T-cell (primary cell): ENCODE results near the gene SUGCT. TPM values are rescaled to one million over a fixed set of nuclear protein-coding genes. Genes with fewer than 3 reads are reported as not detected.

Experiments
- ATAC-seq, 4 experiments: fragments of 200-7000 bp in 3 of 4; fragments of 150-1000 bp in 1 of 4; cut with Tn5 transposase; replicated peaks in 1 of 4; 1 replicate in 3 of 4; 2 replicates in 1 of 4; pipeline ENCODE4 v1.10.0; 2021; ENCODE audit warnings: moderate library complexity in 3 of 4, mild to moderate bottlenecking in 2 of 4, moderate number of reproducible peaks in 1 of 4
- CTCF ChIA-PET, 2 donors: fragments of 300-600 bp; sonication (Branson Sonifier 250); formaldehyde crosslinking; loops; one replicate each; lab custom pipeline; 2022; ENCODE audit warnings: antibody characterized with exemption in 2 of 2; lab: Charles Lee
- POLR2A ChIA-PET, 2 donors: fragments of 300-600 bp; sonication (Branson Sonifier 250); formaldehyde crosslinking; loops; one replicate each; lab custom pipeline; 2022; ENCODE audit warnings: antibody characterized with exemption in 2 of 2; lab: Charles Lee
- DNase-seq, 35 experiments: peaks; one replicate each; pipeline versions ENCODE4 v3.0.0 to v3.0.0-alpha.2; 2013 to 2023
- H3K27ac ChIP-seq: one replicate; pipeline ENCODE4 v1.5.1; 2013; ENCODE audit warnings: low read length
- H3K27me3 ChIP-seq, 2 experiments: replicated peaks in 1 of 2; 1 replicate in 1 of 2; 2 replicates in 1 of 2; pipeline versions ENCODE4 v1.6.1 to v1.7.0; 2013; ENCODE audit warnings: low read length in 1 of 2, mixed read lengths in 1 of 2; ENCODE audit not compliant: control insufficient read depth in 2 of 2, insufficient read depth in 2 of 2; ENCODE audit errors: extremely low read depth in 1 of 2
- H3K36me3 ChIP-seq, 2 donors: 1 replicate in 1 of 2; 2 replicates in 1 of 2; pipeline versions ENCODE4 v1.6.1 to v1.7.0; 2013; ENCODE audit warnings: low read length in 1 of 2; ENCODE audit not compliant: control insufficient read depth in 2 of 2, insufficient read depth in 1 of 2; ENCODE audit errors: extremely low read depth in 1 of 2
- H3K4me1 ChIP-seq, 2 experiments: 1 replicate in 1 of 2; 2 replicates in 1 of 2; pipeline versions ENCODE4 v1.6.1 to v1.7.0; 2013; ENCODE audit warnings: low read length in 2 of 2, mixed read lengths in 1 of 2; ENCODE audit not compliant: insufficient read depth in 2 of 2, control insufficient read depth in 1 of 2; ENCODE audit errors: extremely low read depth in 1 of 2
- H3K4me3 ChIP-seq, 2 donors: 1 replicate in 1 of 2; 2 replicates in 1 of 2; pipeline versions ENCODE4 v1.5.1 to v1.7.0; 2013; ENCODE audit warnings: mild to moderate bottlenecking in 2 of 2, low read length in 1 of 2, moderate library complexity in 1 of 2; ENCODE audit not compliant: control insufficient read depth in 1 of 2; ENCODE audit errors: extremely low read depth in 1 of 2
- H3K9me3 ChIP-seq: 2 replicates; pipeline ENCODE4 v1.7.0; 2013
- H3K27ac Mint-ChIP-seq, 2 donors: one replicate each; pipeline ENCODE4 v1.8.0; 2020 to 2021; ENCODE audit warnings: mild to moderate bottlenecking in 2 of 2, mixed read lengths in 2 of 2
- H3K27me3 Mint-ChIP-seq, 2 donors: one replicate each; pipeline ENCODE4 v1.8.0; 2021 to 2022; ENCODE audit warnings: mixed read lengths in 2 of 2
- H3K36me3 Mint-ChIP-seq: one replicate; pipeline ENCODE4 v1.8.0; 2021; ENCODE audit warnings: mixed read lengths
- H3K4me1 Mint-ChIP-seq, 3 donors: one replicate each; pipeline ENCODE4 v1.8.0; 2020 to 2022; ENCODE audit warnings: mixed read lengths in 3 of 3, mild to moderate bottlenecking in 1 of 3
- H3K4me3 Mint-ChIP-seq, 3 donors: one replicate each; pipeline ENCODE4 v1.8.0; 2020 to 2022; ENCODE audit warnings: mild to moderate bottlenecking in 3 of 3, mixed read lengths in 3 of 3, moderate library complexity in 3 of 3
- H3K9me3 Mint-ChIP-seq, 3 donors: one replicate each; pipeline ENCODE4 v1.8.0; 2020 to 2022; ENCODE audit warnings: mixed read lengths in 3 of 3
- WGBS: methylation state at CpG from one replicate; pipeline ENCODE4 v1.1.5; 2013; ENCODE audit warnings: missing lambda C conversion rate; ENCODE audit not compliant: insufficient coverage; 5-methylcytosine and 5-hydroxymethylcytosine counted together
- total RNA-seq, 35 experiments: library from RNA in 6 of 35; stranded (reverse) in 6 of 35; fragments of 120-200 nt in 1 of 35; gene quantifications; one replicate each; pipeline versions ENCODE4 v1.2.1 to v1.2.4 and lab custom pipeline; 2013 to 2026

The SUGCT gene
- total RNA-seq, 5 donors from 2014 or later (not counting 1 experiment from before 2014, with no cell fraction given), result 1.3 to 3.1 (median 2.3) TPM

- no peaks in the 10 kb centered on the region for H3K4me1 Mint-ChIP-seq
- ATAC-seq (no peak), DNase-seq (no peak)
- H3K4me3 Mint-ChIP-seq, result no peak overlapping the region
- no peak overlapping the region for H3K4me3 ChIP-seq
- H3K9me3 ChIP-seq, result no peaks in the 10 kb centered on the region
- H3K27ac Mint-ChIP-seq, result no peak overlapping the region
- ChIA-PET CTCF (no interaction called here), POLR2A (interaction anchor here in 1 of 2 donors (0.6 kb wide), 1 partner anchor 72 kb away, joined by 3 read pairs; no protein-coding TSS in a partner anchor)
- no peak overlapping the region for H3K27ac ChIP-seq
- H3K36me3 ChIP-seq, result no peaks in the 10 kb centered on the region
- H3K9me3 Mint-ChIP-seq, result no peaks in the 10 kb centered on the region
- H3K4me1 ChIP-seq, result no peaks in the 10 kb centered on the region
- H3K36me3 Mint-ChIP-seq, result no peaks in the 10 kb centered on the region
- H3K27me3 Mint-ChIP-seq, result no peaks in the 10 kb centered on the region
- H3K27me3 ChIP-seq, result no peaks in the 10 kb centered on the region
Measured at GRCh38 chr7:40716052-40716451, 581.2 kb downstream of the SUGCT start.

- Mint-ChIP-seq H3K4me3 (no peak overlapping the region), H3K9me3 (no peaks in the 10 kb centered on the region), H3K36me3 (no peaks in the 10 kb centered on the region), H3K4me1 (no peaks in the 10 kb centered on the region), H3K27ac (no peak overlapping the region), H3K27me3 (no peaks in the 10 kb centered on the region)
- Histone ChIP-seq H3K27me3 (no peaks in the 10 kb centered on the region), H3K27ac (no peak overlapping the region), H3K36me3 (no peaks in the 10 kb centered on the region), H3K4me1 (no peaks in the 10 kb centered on the region), H3K9me3 (no peaks in the 10 kb centered on the region), H3K4me3 (no peak overlapping the region)
- ATAC-seq, result no peak
- no peak for DNase-seq
- WGBS, result 80% methylated on average over 5 of the region's 9 CpGs
- ChIA-PET CTCF (no interaction called here), POLR2A (no interaction called here)
Measured at GRCh38 chr7:40717242-40717641, 582.4 kb downstream of the SUGCT start.

GRCh38 chr7:40720416-40720815 lies 585.6 kb downstream of the SUGCT start:
- no peaks in the 10 kb centered on the region for H3K4me1 ChIP-seq
- H3K4me3 ChIP-seq, result no peak overlapping the region
- H3K36me3 ChIP-seq, result no peaks in the 10 kb centered on the region
- Mint-ChIP-seq H3K9me3 (no peaks in the 10 kb centered on the region), H3K4me1 (no peaks in the 10 kb centered on the region), H3K27ac (no peak overlapping the region), H3K27me3 (no peaks in the 10 kb centered on the region), H3K4me3 (no peak overlapping the region), H3K36me3 (no peaks in the 10 kb centered on the region)
- WGBS, result no CpG with 5 or more reads among the region's 1 CpG
- H3K27me3 ChIP-seq, result no peaks in the 10 kb centered on the region
- no peak overlapping the region for H3K27ac ChIP-seq
- POLR2A ChIA-PET, result no interaction called here
- ATAC-seq, result no peak
- DNase-seq, result no peak
- no peaks in the 10 kb centered on the region for H3K9me3 ChIP-seq
- CTCF ChIA-PET, result no interaction called here

- Histone ChIP-seq H3K4me1 (no peaks in the 10 kb centered on the region), H3K27me3 (no peaks in the 10 kb centered on the region), H3K36me3 (no peaks in the 10 kb centered on the region), H3K9me3 (no peaks in the 10 kb centered on the region), H3K4me3 (no peak overlapping the region), H3K27ac (no peak overlapping the region)
- Mint-ChIP-seq H3K4me3 (no peak overlapping the region), H3K36me3 (no peaks in the 10 kb centered on the region), H3K4me1 (no peaks in the 10 kb centered on the region), H3K9me3 (no peaks in the 10 kb centered on the region), H3K27ac (no peak overlapping the region), H3K27me3 (no peaks in the 10 kb centered on the region)
- CTCF ChIA-PET, result no interaction called here
- ATAC-seq (no peak), DNase-seq (no peak)
- POLR2A ChIA-PET, result no interaction called here
- no CpG with 5 or more reads among the region's 2 CpGs for WGBS
Measured at GRCh38 chr7:40721342-40721949, 586.6 kb downstream of the SUGCT start.

- H3K9me3 ChIP-seq, result no peaks in the 10 kb centered on the region
- Mint-ChIP-seq H3K4me1 (no peaks in the 10 kb centered on the region), H3K36me3 (no peaks in the 10 kb centered on the region), H3K27me3 (no peaks in the 10 kb centered on the region), H3K4me3 (no peak overlapping the region), H3K27ac (no peak overlapping the region), H3K9me3 (no peaks in the 10 kb centered on the region)
- no peaks in the 10 kb centered on the region for H3K27me3 ChIP-seq
- POLR2A ChIA-PET, result no interaction called here
- H3K4me3 ChIP-seq, result no peak overlapping the region
- H3K4me1 ChIP-seq, result no peaks in the 10 kb centered on the region
- DNase-seq, result no peak
- no peaks in the 10 kb centered on the region for H3K36me3 ChIP-seq
- ATAC-seq, result no peak
- WGBS, result 100% methylated on average over 1 of the region's 2 CpGs
- no peak overlapping the region for H3K27ac ChIP-seq
- CTCF ChIA-PET, result no interaction called here
Measured at GRCh38 chr7:40722242-40722641, 587.4 kb downstream of the SUGCT start.

GRCh38 chr7:40723829-40724228 lies 589.0 kb downstream of the SUGCT start:
- Mint-ChIP-seq H3K27ac (no peak overlapping the region), H3K4me1 (no peaks in the 10 kb centered on the region), H3K27me3 (no peaks in the 10 kb centered on the region), H3K9me3 (no peaks in the 10 kb centered on the region), H3K36me3 (no peaks in the 10 kb centered on the region), H3K4me3 (no peak overlapping the region)
- no peaks in the 10 kb centered on the region for H3K27me3 ChIP-seq
- no peak overlapping the region for H3K27ac ChIP-seq
- ChIA-PET CTCF (no interaction called here), POLR2A (no interaction called here)
- H3K4me3 ChIP-seq, result no peak overlapping the region
- no peaks in the 10 kb centered on the region for H3K9me3 ChIP-seq
- ATAC-seq (no peak), DNase-seq (no peak)
- no peaks in the 10 kb centered on the region for H3K4me1 ChIP-seq
- no CpG with 5 or more reads among the region's 2 CpGs for WGBS
- no peaks in the 10 kb centered on the region for H3K36me3 ChIP-seq

GRCh38 chr7:40726559-40726958 lies 591.8 kb downstream of the SUGCT start:
- 94% methylated on average over 7 of the region's 9 CpGs for WGBS
- H3K4me1 Mint-ChIP-seq, result no peaks in the 10 kb centered on the region
- H3K27me3 ChIP-seq, result no peaks in the 10 kb centered on the region
- POLR2A ChIA-PET, result no interaction called here
- ATAC-seq (no peak), DNase-seq (no peak)
- no peak overlapping the region for H3K27ac Mint-ChIP-seq
- H3K9me3 Mint-ChIP-seq, result peaks cover 0 to 11% (median 10%) of the 10 kb centered on the region in 3 donors
- H3K9me3 ChIP-seq, result no peaks in the 10 kb centered on the region
- no peak overlapping the region for H3K4me3 ChIP-seq
- no peak overlapping the region for H3K4me3 Mint-ChIP-seq
- H3K4me1 ChIP-seq, result no peaks in the 10 kb centered on the region
- CTCF ChIA-PET, result no interaction called here
- no peak overlapping the region for H3K27ac ChIP-seq
- H3K27me3 Mint-ChIP-seq, result no peaks in the 10 kb centered on the region
- H3K36me3 ChIP-seq, result no peaks in the 10 kb centered on the region
- H3K36me3 Mint-ChIP-seq, result no peaks in the 10 kb centered on the region
